Measurements from ENCODE around the gene KIF22.

GRCh38 chr16:29815032-29815721, 24.6 kb downstream of the KIF22 start:
- TF ChIP-seq CTCF (IDR thresholded peaks at IDR 0.05) (no peak), POLR2A (IDR thresholded peaks at IDR 0.05) (no peak)

All from right lobe of liver (tissue), 4 donors.